Middle frontal gyrus (tissue), 1 donor: ENCODE data around the gene DNAI4.
"Not testable (repeated sequence)": the region's sequence is repeated elsewhere in the genome, so short reads cannot be mapped to it uniquely, and the experiment has no call there.

Experiments used
- DNase-seq: peaks from one replicate; pipeline ENCODE4 v3.0.0-alpha.2; 2015; ENCODE audit warnings: low spot score; ENCODE audit errors: extremely low spot score

The DNAI4 gene

GRCh38 chr1:66929999-66930822 is 5.6 kb upstream of the DNAI4 start:
- peak; percentile 90 for DNase-seq

GRCh38 chr1:66929691-66929998 is 5.0 kb upstream of the DNAI4 start:
- no peak for DNase-seq

- no peak for DNase-seq
Measured at GRCh38 chr1:66929146-66929688, 4.6 kb upstream of the DNAI4 start.

- DNase-seq: no peak
Measured at GRCh38 chr1:66927528-66927927, 2.9 kb upstream of the DNAI4 start.

- no peak for DNase-seq
Measured at GRCh38 chr1:66925944-66926343, 1.3 kb upstream of the DNAI4 start.

- no peak for DNase-seq
Measured at GRCh38 chr1:66925558-66925910, 878 bp upstream of the DNAI4 start.

GRCh38 chr1:66920543-66920942 is 4.1 kb downstream of the DNAI4 start:
- no peak for DNase-seq

- no peak for DNase-seq
Measured at GRCh38 chr1:66919828-66920227, 4.8 kb downstream of the DNAI4 start.

- DNase-seq: no peak
Measured at GRCh38 chr1:66919063-66919462, 5.6 kb downstream of the DNAI4 start.

- no peak for DNase-seq
Measured at GRCh38 chr1:66917476-66917875, 7.2 kb downstream of the DNAI4 start.

- DNase-seq: no peak
Measured at GRCh38 chr1:66916320-66916719, 8.3 kb downstream of the DNAI4 start.

- DNase-seq: not testable (repeated sequence)
Measured at GRCh38 chr1:66915203-66915602, 9.5 kb downstream of the DNAI4 start.

GRCh38 chr1:66893712-66894111 is 30.9 kb downstream of the DNAI4 start:
- DNase-seq: no peak

GRCh38 chr1:66890621-66891020 is 34.0 kb downstream of the DNAI4 start:
- DNase-seq: no peak

GRCh38 chr1:66889030-66889429 is 35.6 kb downstream of the DNAI4 start:
- no peak for DNase-seq

- no peak for DNase-seq
Measured at GRCh38 chr1:66876664-66877063, 48.0 kb downstream of the DNAI4 start.

GRCh38 chr1:66873111-66873510 is 51.5 kb downstream of the DNAI4 start:
- no peak for DNase-seq

GRCh38 chr1:66872024-66872423 is 52.6 kb downstream of the DNAI4 start:
- DNase-seq: not testable (repeated sequence)

GRCh38 chr1:66867501-66867900 is 57.2 kb downstream of the DNAI4 start:
- no peak for DNase-seq

GRCh38 chr1:66860529-66860928 is 64.1 kb downstream of the DNAI4 start:
- DNase-seq: no peak

- no peak for DNase-seq
Measured at GRCh38 chr1:66853379-66853778, 71.3 kb downstream of the DNAI4 start.

GRCh38 chr1:66852870-66853269 is 71.8 kb downstream of the DNAI4 start:
- no peak for DNase-seq

- DNase-seq: no peak
Measured at GRCh38 chr1:66850989-66851388, 73.7 kb downstream of the DNAI4 start.
